ENCODE measurements around the gene ITGB6.

ITGB6 gene

DNA sequence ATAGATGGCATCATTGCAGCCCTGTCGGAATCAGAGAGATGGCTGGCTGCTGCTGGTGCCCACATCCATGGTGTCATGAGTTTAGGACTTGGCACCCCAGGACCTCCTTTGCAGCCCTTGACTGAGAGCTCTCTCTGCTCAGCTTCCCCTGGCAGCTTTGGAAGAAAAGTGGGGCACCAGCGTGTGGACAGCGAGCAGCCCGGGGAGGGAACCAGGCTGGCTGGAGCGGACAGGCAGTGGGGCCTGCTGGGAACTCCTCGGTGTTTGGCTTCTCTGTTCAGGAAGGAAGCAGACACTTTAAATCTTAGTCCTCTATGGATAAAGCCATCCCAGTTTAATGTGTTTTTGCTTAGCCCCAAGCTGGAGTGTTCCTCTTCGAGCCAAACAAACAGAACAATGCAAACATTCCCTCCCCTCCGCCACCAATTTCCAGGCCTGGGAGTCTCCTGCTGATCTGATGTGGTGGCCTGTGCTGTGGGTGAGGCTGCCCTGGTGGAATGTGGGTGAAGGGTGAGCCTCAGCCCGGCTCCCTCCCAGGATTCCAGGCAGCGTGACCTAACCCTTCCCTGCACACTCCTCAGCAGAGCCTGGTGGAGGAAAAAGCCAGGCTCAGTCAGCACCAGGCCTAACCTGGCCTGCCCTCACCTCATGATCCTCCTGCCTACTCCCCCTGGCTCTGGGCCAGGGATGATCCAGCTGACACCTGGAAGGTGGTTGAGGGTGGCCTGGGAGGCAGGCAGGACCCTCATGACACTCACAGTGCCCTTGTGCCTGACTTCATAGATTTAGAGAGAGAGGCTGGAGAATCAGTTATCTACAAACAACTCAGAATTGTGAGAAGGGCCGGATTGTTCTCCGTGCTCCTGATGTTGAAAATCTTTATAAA, 21.6 kb upstream of the ITGB6 start:
- in situ Hi-C loops (cut with MboI; ENCODE audit: low sequenced_read_pairs) = no loop called here

DNA sequence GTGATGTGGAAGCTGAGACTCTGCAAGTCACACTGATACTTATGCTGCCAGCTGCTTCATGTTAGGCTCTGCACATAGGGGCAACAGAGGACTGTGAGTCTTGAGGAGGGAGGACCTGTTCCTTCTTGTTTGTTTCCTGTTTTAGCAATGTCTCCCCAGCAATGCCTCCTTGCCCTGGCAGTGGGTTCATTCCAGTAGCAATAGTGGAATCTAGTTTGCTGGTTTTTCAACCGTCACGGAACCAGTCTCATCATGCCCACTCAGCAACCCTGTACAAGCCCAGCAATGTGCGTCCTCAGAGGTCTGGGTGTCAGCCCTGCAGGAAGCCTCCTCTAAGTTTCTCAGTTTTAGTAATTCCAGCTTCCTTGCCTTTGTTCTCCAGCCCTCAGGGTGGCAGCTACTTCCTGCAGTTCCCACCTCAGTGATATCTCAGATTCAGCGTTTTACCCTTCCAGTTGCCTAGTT, 20.5 kb upstream of the ITGB6 start:
- in situ Hi-C loops (cut with MboI; ENCODE audit: low sequenced_read_pairs) = no loop called here

- in situ Hi-C loops (cut with MboI; ENCODE audit: low sequenced_read_pairs) = no loop called here
Observed at GRCh38 chr2:160220026-160220425, 20.0 kb upstream of the ITGB6 start.

DNA sequence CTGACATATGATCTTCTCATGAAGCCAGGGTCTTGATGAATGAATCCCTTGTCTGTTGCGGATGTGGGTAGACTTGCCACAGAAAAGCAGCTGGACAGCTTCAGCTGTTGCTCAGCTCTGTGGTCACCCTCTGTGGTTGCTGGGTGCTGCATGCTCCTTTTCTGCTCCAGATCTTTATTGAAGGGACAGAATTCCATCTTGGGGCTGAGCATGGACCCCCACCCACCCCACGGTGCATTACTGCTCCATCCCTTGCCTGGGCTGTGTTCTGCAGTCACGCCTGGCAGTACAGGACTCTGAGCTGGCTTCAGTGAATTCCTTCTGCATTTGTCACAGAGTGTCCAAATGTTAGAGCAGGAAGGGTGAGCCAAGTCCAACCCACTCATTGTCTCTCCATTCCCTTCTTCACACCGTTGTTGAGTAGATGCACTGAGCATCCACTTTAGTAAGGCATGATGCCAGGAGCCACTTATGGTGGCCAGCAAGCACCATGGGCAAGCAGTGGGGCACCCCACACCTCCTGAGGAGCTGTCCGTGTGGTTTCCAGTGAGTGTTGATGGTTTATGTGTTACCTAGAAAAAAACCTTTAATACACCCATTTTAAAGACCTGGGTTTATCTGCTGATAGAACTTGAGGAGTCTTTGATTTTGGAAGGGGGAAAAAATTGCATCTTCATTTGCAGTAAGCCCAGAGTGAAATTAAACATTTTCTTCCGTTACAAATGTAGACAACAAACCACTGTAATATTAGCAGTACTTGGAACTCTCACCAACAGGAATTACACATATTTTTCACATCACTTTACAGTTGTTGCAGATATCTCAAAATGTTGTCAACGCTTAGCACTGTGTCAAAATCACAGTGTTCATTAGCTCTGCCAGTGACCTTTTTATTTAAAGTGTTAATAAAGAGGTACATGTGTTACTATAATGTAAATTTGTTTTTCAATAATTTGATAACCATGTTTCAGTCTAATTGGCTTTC, 14.7 kb upstream of the ITGB6 start:
- in situ Hi-C loops (cut with MboI; ENCODE audit: low sequenced_read_pairs) = no loop called here

DNA sequence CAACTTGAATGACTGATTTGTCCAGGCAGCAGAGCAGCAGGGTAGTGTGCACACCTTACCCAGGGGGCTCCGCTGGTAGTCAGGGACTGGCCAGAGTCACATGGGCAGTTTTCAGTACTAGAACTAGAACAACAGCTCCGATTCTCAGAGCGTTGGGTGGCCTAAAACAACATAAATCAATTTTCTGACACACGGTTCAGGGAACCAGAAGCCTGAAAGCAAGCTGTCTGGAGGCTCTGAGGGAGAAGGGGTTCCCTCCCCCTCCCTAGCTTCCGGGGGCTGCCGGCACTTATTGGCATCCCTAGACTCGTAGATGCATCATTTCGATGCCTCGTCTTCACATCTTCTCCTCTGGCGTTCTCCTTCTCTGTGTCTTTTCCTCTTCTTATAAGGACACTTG, 13.4 kb upstream of the ITGB6 start:
- in situ Hi-C loops (cut with MboI; ENCODE audit: low sequenced_read_pairs) = no loop called here

DNA sequence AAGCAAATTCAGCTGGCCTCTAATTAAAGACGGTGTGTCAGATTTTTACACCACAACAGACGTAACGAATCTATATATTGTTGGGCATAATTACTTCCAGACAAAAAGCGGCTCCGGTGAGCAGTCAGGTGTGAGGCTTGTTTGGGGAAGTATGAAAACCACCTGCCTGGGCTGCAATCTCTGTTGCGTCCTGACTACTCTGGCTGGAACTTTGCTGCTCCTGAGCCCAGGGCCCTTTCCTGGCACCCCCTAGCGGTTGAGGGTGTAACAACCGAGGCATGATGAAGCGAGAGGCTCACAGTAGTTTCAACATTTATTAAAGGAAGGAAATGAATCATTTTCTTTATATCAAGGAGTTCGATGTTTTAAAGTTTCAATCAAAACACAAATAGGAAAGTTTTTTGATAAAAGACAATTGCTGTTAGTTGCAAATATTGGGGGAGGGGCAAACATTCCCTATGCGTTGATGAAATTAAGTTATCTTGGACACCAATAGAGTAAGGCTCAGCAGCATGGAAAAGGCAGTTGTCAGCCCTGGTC, 10.6 kb upstream of the ITGB6 start:
- in situ Hi-C loops (cut with MboI; ENCODE audit: low sequenced_read_pairs) = no loop called here

DNA sequence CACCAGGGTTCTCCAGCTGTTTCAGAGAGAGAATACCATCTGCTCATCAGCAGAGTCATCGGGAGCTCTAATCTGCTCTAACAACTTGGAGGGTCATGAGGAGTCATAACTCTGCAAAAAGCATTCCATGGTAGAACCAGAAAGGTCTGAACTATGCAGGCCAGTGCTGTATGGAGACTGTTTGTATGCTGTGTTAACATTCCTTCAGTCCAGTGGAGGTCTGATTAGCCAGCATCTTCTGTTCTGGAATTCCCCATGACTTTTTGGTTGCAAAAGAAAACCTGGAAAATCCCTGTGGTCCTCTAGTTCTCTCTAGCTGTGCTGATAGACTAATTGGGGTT, 9.4 kb upstream of the ITGB6 start:
- in situ Hi-C loops (cut with MboI; ENCODE audit: low sequenced_read_pairs) = no loop called here

DNA sequence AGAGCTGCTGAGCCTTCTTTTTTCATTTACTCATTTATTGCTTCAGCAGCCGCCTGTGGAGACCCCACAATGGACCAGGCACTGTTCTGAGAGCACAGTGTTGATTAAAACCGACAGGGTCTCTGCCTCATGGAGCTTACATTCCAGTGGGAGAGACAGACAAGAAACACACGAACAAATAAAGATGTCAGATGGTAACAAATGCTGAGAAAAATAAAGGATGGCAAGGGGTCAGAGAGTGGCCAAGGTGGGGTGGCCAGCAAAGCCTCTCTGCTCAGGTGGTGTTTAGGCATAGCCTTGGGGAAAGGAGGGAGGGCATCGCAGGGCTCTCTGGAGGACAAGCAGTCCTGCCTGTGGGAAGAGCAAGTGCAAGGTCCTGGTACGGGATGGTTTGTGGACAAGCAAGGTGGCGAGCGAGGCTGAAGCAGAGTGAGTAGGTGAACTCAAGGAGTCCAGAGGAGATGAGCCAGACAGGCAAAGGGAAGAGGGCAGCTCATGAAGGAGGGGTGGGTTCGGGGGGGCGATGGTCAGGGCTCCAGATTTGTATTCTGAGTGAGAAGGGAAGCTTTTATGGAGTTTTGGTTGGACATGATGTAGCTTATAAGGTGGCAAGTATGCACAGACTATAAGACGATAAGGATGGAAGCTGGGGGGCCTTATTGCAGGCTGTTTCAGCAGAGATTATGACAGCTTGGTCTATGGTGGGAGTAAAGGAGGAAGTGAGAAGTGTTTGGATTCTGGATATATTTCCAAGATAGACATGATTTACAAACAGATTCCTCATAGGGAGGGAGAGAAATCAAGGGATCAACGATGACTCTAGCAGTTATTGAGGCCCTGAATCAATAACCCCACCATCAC, 8.8 kb upstream of the ITGB6 start:
- in situ Hi-C loops (cut with MboI; ENCODE audit: low sequenced_read_pairs) = no loop called here

- in situ Hi-C loops (cut with MboI; ENCODE audit: low sequenced_read_pairs) = no loop called here
Observed at GRCh38 chr2:160207804-160208654, 8.0 kb upstream of the ITGB6 start.

- in situ Hi-C loops (cut with MboI; ENCODE audit: low sequenced_read_pairs) = no loop called here
Observed at GRCh38 chr2:160207271-160207670, 7.2 kb upstream of the ITGB6 start.

DNA sequence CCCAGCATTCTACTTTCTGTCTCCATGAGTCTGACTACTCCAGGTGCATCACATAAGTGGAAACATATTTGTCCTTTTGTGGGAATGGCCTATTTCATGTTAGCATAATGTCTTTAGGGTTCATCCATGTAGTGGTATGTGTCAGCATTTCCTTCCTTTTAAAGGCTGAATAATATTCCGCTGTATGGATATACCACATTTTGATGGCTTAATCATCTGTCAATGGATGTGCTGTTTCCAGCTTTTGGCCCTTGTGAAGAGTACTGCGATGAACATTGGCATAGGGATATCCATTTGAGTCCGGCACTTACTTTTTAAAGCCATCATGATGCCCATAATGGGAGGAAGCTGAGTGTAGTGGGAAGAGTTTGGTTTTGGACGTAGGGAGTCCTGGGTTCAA, 6.4 kb upstream of the ITGB6 start:
- in situ Hi-C loops (cut with MboI; ENCODE audit: low sequenced_read_pairs) = no loop called here

DNA sequence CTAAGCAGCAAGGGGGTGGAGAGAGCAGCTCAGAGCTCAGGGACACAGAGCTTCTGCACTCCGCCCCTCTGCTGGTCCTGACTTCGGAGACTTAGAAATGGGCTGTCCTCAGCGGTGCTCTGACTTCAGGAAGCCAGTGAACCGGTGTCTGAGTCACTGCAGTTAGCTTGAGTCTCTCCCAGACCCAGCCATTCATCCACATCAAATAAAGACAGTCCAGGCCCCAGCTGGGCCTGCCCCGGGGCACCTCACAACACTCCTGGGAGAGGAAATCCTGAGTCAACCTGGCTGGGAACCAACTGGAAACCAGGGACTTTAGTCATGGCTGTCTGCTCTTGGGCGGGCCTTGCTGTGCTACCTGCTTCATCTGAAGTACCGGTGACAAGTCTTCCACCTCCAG, 5.4 kb upstream of the ITGB6 start:
- in situ Hi-C loops (cut with MboI; ENCODE audit: low sequenced_read_pairs) = no loop called here

DNA sequence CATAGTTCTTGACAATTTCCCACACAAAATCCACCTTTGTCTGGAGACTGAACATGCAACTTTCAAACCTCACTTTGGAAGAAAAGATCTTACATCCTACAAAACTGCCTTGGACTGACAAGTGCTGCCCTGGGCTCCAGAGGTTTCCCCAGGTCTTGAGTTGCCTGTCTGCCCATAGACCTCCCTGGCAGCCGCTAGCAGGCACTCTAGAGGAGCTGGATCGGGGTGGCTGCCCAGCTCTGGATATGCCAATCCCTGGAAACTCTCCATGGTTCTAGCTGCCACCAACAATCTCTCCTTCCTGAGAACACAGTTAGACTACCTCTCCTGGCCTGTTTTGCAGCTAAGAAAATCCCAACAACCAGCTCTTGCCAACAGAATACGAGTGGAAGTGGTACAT, 3.4 kb upstream of the ITGB6 start:
- in situ Hi-C loops (cut with MboI; ENCODE audit: low sequenced_read_pairs) = no loop called here

GRCh38 chr2:160203007-160203406, 2.9 kb upstream of the ITGB6 start:
- in situ Hi-C loops (cut with MboI; ENCODE audit: low sequenced_read_pairs) = no loop called here

DNA sequence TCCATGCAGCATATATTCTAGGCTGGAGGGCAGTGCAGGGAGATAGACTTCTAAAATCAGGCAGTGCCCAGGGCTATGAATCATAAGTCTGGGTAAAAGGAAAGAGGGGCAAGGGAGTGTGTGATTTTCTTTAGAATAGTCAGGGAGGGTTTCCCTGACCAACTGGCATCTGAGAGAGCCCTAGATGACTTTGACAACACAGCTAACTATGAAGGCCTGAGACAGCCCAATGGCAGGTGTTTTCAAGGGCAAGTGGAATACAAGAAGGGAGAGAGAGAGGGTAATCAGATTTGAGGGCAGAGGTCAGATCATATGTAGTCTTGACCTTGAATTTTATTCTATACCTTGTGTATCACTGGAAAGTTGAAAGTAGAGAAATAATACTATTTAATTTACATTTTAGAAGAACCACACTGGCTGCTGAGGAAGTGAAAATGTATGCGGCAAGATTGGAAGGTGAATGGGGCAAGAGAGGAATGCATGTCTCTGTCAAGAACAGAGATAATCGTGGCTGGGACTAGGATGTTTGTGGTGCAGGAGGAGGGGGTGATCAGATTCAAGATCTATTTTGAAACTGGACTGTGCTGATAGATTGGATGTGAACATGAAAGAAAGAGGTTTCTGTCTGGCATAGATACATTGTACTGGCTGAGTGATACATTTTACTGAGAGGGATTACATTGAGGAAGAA, 1.9 kb upstream of the ITGB6 start:
- in situ Hi-C loops (cut with MboI; ENCODE audit: low sequenced_read_pairs) = no loop called here

DNA sequence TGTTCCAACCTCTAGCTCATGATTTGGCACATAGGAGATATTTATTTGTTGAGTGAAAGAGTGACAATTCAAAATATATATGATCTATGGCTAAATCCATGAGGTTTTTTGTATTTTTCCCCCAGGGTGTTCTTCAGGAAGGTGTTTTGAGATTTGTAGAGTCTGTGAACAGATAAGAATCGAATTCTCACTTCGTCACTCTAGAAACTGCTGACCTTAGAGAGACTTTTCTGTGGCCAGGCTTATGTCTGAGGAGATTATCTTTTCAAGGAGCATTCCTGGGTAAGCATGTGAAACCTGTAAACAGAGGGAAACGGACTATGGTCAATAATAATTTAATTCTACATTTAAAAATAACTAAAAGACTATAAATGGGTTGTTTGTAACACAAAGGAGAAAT, 849 bp upstream of the ITGB6 start:
- in situ Hi-C loops (cut with MboI; ENCODE audit: low sequenced_read_pairs) = no loop called here

GRCh38 chr2:160199053-160199452, 1.0 kb downstream of the ITGB6 start:
- in situ Hi-C loops (cut with MboI; ENCODE audit: low sequenced_read_pairs) = no loop called here

- in situ Hi-C loops (cut with MboI; ENCODE audit: low sequenced_read_pairs) = no loop called here
Observed at GRCh38 chr2:160197587-160197986, 2.5 kb downstream of the ITGB6 start.

DNA sequence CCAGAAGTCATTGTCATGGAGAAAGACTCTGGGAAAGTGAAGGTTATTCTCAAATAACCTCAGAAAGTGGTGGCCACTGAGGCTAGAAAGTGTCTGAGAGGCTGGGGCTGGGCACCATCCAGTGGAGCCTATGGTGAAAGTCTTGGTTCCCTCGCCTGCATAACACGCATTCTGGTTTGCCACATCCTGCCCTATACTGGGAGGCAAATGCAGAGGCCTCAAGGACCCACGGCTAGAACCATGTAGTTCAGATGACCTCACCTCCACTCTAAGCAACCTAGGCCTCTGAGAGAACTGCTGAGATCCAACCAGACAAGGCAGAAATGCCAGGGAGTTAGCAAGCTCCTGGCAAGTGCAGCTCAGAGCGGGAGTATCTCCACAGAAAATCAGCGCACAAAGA, 5.1 kb downstream of the ITGB6 start:
- in situ Hi-C loops (cut with MboI; ENCODE audit: low sequenced_read_pairs) = no loop called here
